ENCODE data around the gene OTOF.
"Not testable (repeated sequence)": the region's sequence is repeated elsewhere in the genome, so short reads cannot be mapped to it uniquely, and the experiment has no call there.

- not testable (repeated sequence) for TF ChIP-seq POLR2A (IDR thresholded peaks at IDR 0.05; ENCODE audit: low read length); GATA1 (IDR thresholded peaks at IDR 0.05; ENCODE audit: low read depth, low read length)
Measured at GRCh38 chr2:26468544-26468943, 9.4 kb downstream of the OTOF start.
